OCI-LY7 (cell line): ENCODE data around the gene TNFRSF12A. TPM values are rescaled to one million over a fixed set of nuclear protein-coding genes. Genes with fewer than 3 reads are reported as not detected.
A peak's percentile ranks its signal among the peaks of the same experiment; 100 is the strongest.

Experiments
- BruUV-seq: library from RNA; stranded (reverse); fragments of 400-500 nt; replicated peaks from 2 replicates; lab custom pipeline; 2021; lab: Mats Ljungman, UMichigan
- CTCF ChIA-PET: fragments of 300-600 bp; sonication (Branson Sonifier 250); formaldehyde crosslinking; loops from one replicate; lab custom pipeline; 2022; ENCODE audit warnings: antibody characterized with exemption; ENCODE audit not compliant: unreplicated experiment; lab: Charles Lee
- POLR2A ChIA-PET: fragments of 300-600 bp; sonication (Branson Sonifier 250); formaldehyde crosslinking; loops from one replicate; lab custom pipeline; 2022; ENCODE audit warnings: antibody characterized with exemption; lab: Charles Lee
- DNase-seq: peaks from one replicate; pipeline ENCODE4 v3.0.0-alpha.2; 2015; ENCODE audit warnings: low spot score
- H2AFZ ChIP-seq: fragments of 200-600 bp; sonication (generic), shearing (Covaris generic); 2 replicates; pipeline ENCODE4 v1.6.1; 2014; ENCODE audit warnings: mild to moderate bottlenecking, antibody characterized with exemption, low read length, moderate library complexity
- H3K27ac ChIP-seq: fragments of 200-600 bp; sonication (generic); 2 replicates; pipeline ENCODE4 v1.5.1; 2014; ENCODE audit warnings: mixed run types, low read depth, mild to moderate bottlenecking, moderate library complexity, low read length, inconsistent platforms; ENCODE audit not compliant: poor library complexity, severe bottlenecking
- H3K36me3 ChIP-seq: fragments of 200-600 bp; sonication (generic); 2 replicates; pipeline ENCODE4 v1.6.1; 2014; ENCODE audit warnings: mild to moderate bottlenecking, antibody characterized with exemption, low read length, moderate library complexity, mixed read lengths; ENCODE audit not compliant: insufficient read depth
- H3K4me1 ChIP-seq: fragments of 200-600 bp; sonication (generic); 2 replicates; pipeline ENCODE4 v1.5.1; 2014; ENCODE audit warnings: mild to moderate bottlenecking, low read length; ENCODE audit not compliant: insufficient read depth, poor library complexity, severe bottlenecking
- H3K4me2 ChIP-seq: fragments of 200-600 bp; sonication (generic); 2 replicates; pipeline ENCODE4 v1.6.1; 2014; ENCODE audit warnings: mild to moderate bottlenecking, low read length
- H3K4me3 ChIP-seq: fragments of 200-600 bp; sonication (generic); 2 replicates; pipeline ENCODE4 v1.5.1; 2014; ENCODE audit warnings: mild to moderate bottlenecking, low read depth, low read length; ENCODE audit not compliant: poor library complexity, severe bottlenecking
- H3K79me2 ChIP-seq: fragments of 200-600 bp; sonication (generic); 2 replicates; pipeline ENCODE4 v1.6.1; 2016; ENCODE audit warnings: low read depth, mild to moderate bottlenecking, low read length, moderate library complexity, mixed read lengths; ENCODE audit not compliant: insufficient read depth
- H3K9me2 ChIP-seq: fragments of 200-600 bp; sonication (generic); 2 replicates; pipeline ENCODE4 v1.6.1; 2016; ENCODE audit warnings: mild to moderate bottlenecking, low read length, mixed read lengths; ENCODE audit not compliant: insufficient read depth
- H3K9me3 ChIP-seq: fragments of 200-600 bp; sonication (generic); 2 replicates; pipeline ENCODE4 v1.6.1; 2014; ENCODE audit warnings: mild to moderate bottlenecking, mixed run types, low read length, mixed read lengths
- H4K20me1 ChIP-seq: fragments of 200-600 bp; sonication (generic); 2 replicates; pipeline ENCODE4 v1.6.1; 2014; ENCODE audit warnings: mild to moderate bottlenecking, antibody characterized with exemption, low read length, moderate library complexity, mixed read lengths; ENCODE audit not compliant: insufficient read depth
- CTCF ChIP-seq: fragments of 200-600 bp; sonication (generic); conservative IDR thresholded peaks from 2 replicates; pipeline ENCODE4 v1.5.1; 2014; ENCODE audit warnings: mild to moderate bottlenecking, antibody characterized with exemption, low read length, moderate library complexity, mixed read lengths
- EZH2phosphoT487 ChIP-seq: fragments of 200-600 bp; sonication (generic); IDR thresholded peaks from 2 replicates; pipeline ENCODE4 v1.6.1; 2018; ENCODE audit warnings: low read depth, borderline replicate concordance, mild to moderate bottlenecking, mixed run types, antibody characterized with exemption, low read length, moderate library complexity, mixed read lengths
- intact Hi-C: fragments of 100-400 bp; cut with micrococcal nuclease; formaldehyde crosslinking; loops from one replicate; pipeline ENCODE4 v1.10.0; 2022; ENCODE audit not compliant: unreplicated experiment
- total RNA-seq, 2 experiments: library from RNA; depleted of rRNA in 1 of 2; stranded (reverse); fragments of >200 nt in 1 of 2; shearing (Covaris generic) in 1 of 2; gene quantifications; 2 replicates each; pipeline ENCODE4 v1.2.3, GENCODE V29; 2014 to 2022

TNFRSF12A gene
- total RNA-seq, 2 experiments from 2014 or later = 1.9 to 4.9 TPM

- H3K27ac ChIP-seq = peak overlapping the region; percentile 39
- no peaks in the 10 kb centered on the region for H3K36me3 ChIP-seq
- no peaks in the 10 kb centered on the region for H3K79me2 ChIP-seq
- H3K9me2 ChIP-seq = no peaks in the 10 kb centered on the region
- no peaks in the 10 kb centered on the region for H3K9me3 ChIP-seq
- ChIA-PET POLR2A (interaction anchor here (0.6 kb wide), 1 partner anchor 100 kb away, joined by 3 read pairs; no protein-coding TSS in a partner anchor), CTCF (interaction anchor here (0.6 to 1.9 kb wide), 3 partner anchors 30 to 71 kb away, joined by 7 to 12 read pairs (median 11); no protein-coding TSS in a partner anchor)
- H2AFZ ChIP-seq = peak overlapping the region; percentile 97
- H3K4me1 ChIP-seq = peaks cover 31% of the 10 kb centered on the region
- peak; percentile 81 for DNase-seq
- intact Hi-C loops = loop anchor here (1.0 to 2.0 kb wide), 6 partner anchors 17 to 108 kb away; no protein-coding TSS in a partner anchor
- peak overlapping the region; percentile 76 for H3K4me3 ChIP-seq
- H3K4me2 ChIP-seq = peak overlapping the region; percentile 75
- H4K20me1 ChIP-seq = no peaks in the 10 kb centered on the region
- TF ChIP-seq EZH2phosphoT487 = no peak
- no peak for TF ChIP-seq CTCF
- no TSS peak for BruUV-seq
Observed at GRCh38 chr16:3058139-3059030, 38.2 kb downstream of the TNFRSF12A start.

- H3K9me2 ChIP-seq = no peaks in the 10 kb centered on the region
- CTCF ChIA-PET = interaction anchor here (0.6 to 1.9 kb wide), 5 partner anchors 25 to 76 kb away, joined by 3 to 12 read pairs (median 7); partner anchors contain the start of gene ZNF213
- no peaks in the 10 kb centered on the region for H3K9me3 ChIP-seq
- intact Hi-C loops = loop anchor here (1.0 to 2.0 kb wide), 5 partner anchors 16 to 108 kb away; no protein-coding TSS in a partner anchor
- no peaks in the 10 kb centered on the region for H3K36me3 ChIP-seq
- BruUV-seq = no TSS peak
- H2AFZ ChIP-seq = peak overlapping the region; percentile 97
- H3K4me3 ChIP-seq = peak overlapping the region; percentile 76
- peak; percentile 79 for TF ChIP-seq CTCF
- no peak for TF ChIP-seq EZH2phosphoT487
- POLR2A ChIA-PET = interaction anchor here (0.6 kb wide), 1 partner anchor 99 kb away, joined by 3 read pairs; no protein-coding TSS in a partner anchor
- peak; percentile 92 for DNase-seq
- H3K79me2 ChIP-seq = no peaks in the 10 kb centered on the region
- H3K27ac ChIP-seq = peak overlapping the region; percentile 39
- peak overlapping the region; percentile 75 for H3K4me2 ChIP-seq
- no peaks in the 10 kb centered on the region for H4K20me1 ChIP-seq
- peaks cover 31% of the 10 kb centered on the region for H3K4me1 ChIP-seq
Observed at GRCh38 chr16:3059041-3059722, 39.0 kb downstream of the TNFRSF12A start.
